Measurements from ENCODE around the gene RPLP1. TPM values are rescaled to one million over a fixed set of nuclear protein-coding genes. Genes with fewer than 3 reads are reported as not detected.
A peak's percentile ranks its signal among the peaks of the same experiment; 100 is the strongest.

Gene RPLP1
- total RNA-seq, 1 donor = 73.8 TPM

- TF ChIP-seq, protein P1, sequence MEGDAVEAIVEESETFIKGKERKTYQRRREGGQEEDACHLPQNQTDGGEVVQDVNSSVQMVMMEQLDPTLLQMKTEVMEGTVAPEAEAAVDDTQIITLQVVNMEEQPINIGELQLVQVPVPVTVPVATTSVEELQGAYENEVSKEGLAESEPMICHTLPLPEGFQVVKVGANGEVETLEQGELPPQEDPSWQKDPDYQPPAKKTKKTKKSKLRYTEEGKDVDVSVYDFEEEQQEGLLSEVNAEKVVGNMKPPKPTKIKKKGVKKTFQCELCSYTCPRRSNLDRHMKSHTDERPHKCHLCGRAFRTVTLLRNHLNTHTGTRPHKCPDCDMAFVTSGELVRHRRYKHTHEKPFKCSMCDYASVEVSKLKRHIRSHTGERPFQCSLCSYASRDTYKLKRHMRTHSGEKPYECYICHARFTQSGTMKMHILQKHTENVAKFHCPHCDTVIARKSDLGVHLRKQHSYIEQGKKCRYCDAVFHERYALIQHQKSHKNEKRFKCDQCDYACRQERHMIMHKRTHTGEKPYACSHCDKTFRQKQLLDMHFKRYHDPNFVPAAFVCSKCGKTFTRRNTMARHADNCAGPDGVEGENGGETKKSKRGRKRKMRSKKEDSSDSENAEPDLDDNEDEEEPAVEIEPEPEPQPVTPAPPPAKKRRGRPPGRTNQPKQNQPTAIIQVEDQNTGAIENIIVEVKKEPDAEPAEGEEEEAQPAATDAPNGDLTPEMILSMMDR (IDR thresholded peaks at IDR 0.05; ENCODE audit: insufficient read depth, low read depth, low read length) = no peak
- DNase-seq (ENCODE audit: low read depth) = peak; percentile 21
- no peak overlapping the region for H3K4me3 ChIP-seq (ENCODE audit: low read depth, low read length)
These were observed 21.7 kb downstream of the RPLP1 start for GRCh38 chr15:69474291-69474690.

DNA sequence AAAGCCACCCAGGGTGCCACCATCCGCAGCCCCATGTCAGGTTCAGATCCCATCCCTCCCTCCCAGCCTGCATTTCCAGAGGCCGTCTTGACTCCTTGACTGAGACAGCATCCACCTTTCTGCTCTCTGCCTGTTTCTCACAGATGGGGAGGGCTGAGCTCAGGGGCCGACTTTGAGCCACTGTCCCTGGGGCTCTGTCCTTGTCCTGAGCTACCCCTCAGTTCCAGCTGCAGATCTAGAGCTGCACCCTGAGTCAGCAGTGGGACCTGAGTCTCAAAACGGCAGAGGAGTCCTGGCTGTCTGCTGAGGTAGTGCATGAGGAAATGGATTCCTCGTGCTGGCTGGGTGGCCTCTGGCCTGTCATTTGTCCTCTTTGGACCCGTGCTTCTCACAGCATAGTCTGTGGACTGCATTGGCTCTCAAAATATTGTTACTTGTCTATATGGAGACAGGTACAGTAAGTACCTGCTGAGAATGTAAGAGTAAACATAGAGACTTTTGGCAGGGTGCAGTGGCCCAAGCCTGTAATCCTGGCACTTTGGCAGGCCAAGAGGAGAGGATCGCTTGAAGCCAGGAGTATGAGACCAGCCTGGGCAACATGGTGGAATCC, 22.3 kb downstream of the RPLP1 start:
- H3K4me3 ChIP-seq (ENCODE audit: low read depth, low read length) = no peak overlapping the region
- DNase-seq (ENCODE audit: low read depth) = no peak
- TF ChIP-seq, protein P1 (IDR thresholded peaks at IDR 0.05; ENCODE audit: insufficient read depth, low read depth, low read length) = peak; percentile 15

GRCh38 chr15:69475769-69476358, 23.2 kb downstream of the RPLP1 start:
- TF ChIP-seq, protein P1 (IDR thresholded peaks at IDR 0.05; ENCODE audit: insufficient read depth, low read depth, low read length) = peak; percentile 99
- DNase-seq (ENCODE audit: low read depth) = peak; percentile 62
- no peak overlapping the region for H3K4me3 ChIP-seq (ENCODE audit: low read depth, low read length)

DNA sequence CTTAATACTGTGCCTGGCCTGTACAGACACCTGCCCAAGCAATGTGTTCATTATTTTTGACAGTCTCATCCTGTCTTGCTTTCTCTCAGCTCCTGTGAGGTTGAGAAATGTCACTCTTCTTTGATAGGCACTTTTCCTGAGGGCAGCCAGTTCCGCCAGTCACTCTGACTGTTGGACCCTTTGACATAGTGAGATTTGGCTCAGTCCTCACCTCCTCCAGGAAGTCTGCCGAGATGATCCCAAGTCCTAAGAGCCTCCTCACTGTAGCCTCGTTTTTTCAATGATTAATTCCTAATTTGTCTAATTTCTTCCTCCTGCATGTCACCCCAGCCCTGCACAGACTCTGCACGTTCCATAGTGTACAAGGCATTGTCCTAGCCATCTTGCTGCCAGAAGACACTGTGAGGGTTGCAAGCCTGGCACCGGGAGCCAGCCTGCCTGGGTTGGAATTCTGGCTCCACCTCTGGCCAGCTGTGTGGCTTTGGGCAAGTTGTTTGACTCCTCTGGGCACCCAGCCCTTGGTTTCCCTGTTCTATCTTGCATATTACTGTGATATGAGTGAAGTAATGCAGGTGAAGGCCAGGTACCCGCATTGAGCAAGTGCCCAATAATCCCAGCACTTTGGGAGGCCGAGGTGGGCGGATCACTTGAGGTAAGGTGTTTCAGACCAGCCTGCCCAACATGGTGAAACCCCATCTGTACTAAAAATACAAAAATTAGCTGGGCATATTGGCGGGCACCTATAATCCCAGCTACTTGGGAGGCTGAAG, 24.3 kb downstream of the RPLP1 start:
- TF ChIP-seq, protein P1 (IDR thresholded peaks at IDR 0.05; ENCODE audit: insufficient read depth, low read depth, low read length) = no peak
- no peak overlapping the region for H3K4me3 ChIP-seq (ENCODE audit: low read depth, low read length)
- DNase-seq (ENCODE audit: low read depth) = no peak

GRCh38 chr15:69478259-69478781, 25.7 kb downstream of the RPLP1 start:
- peak; percentile 60 for DNase-seq (ENCODE audit: low read depth)
- no peak overlapping the region for H3K4me3 ChIP-seq (ENCODE audit: low read depth, low read length)
- TF ChIP-seq, protein P1 (IDR thresholded peaks at IDR 0.05; ENCODE audit: insufficient read depth, low read depth, low read length) = peak; percentile 89

DNA sequence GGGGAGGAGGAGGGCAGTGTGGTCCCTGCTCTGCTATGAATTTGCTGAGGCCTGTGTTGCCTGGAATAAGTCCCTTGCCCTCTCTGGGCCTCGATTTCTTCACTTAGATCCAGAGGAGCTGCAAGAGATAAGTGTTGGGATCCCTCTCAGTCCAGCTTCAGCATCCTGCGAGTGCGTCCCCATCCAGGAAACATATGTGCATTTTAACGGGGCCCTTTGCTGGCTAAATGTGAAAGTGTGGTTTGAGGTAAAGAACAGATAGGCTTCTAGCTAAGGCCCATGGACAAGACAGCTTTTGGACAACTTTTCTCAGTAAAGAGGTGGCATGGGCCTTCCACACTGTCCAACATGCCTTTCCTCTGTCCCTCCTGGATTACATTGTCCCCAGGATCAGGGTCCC, 26.5 kb downstream of the RPLP1 start:
- H3K4me3 ChIP-seq (ENCODE audit: low read depth, low read length) = no peak overlapping the region
- TF ChIP-seq, protein P1 (IDR thresholded peaks at IDR 0.05; ENCODE audit: insufficient read depth, low read depth, low read length) = no peak
- no peak for DNase-seq (ENCODE audit: low read depth)
